ENCODE data around the gene SHISA4.
A peak's percentile ranks its signal among the peaks of the same experiment; 100 is the strongest.

SHISA4 gene

DNA sequence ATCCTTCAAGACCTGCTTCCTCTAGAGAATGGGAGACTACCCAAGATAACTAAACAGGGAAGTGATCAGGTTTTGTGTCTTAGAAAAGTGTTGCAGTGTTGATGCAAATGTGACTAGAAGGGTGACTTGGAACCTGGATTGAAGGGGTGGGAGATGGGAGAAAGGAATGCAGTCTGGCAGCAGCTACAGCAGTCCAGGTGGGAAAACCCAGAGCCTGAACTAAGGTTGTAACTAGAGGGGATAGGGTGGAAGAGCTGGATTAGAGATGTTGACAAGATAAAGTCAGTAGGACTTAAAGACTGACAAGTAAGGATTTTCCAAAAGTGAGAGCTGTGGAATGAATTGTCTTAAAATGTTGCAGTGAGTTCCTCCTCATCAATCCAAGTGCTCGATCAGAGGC is 7.1 kb upstream of the SHISA4 start:
- DNase-seq (ENCODE audit: low read depth): no peak

GRCh38 chr1:201882665-201883132 is 6.0 kb upstream of the SHISA4 start:
- peak; percentile 92 for DNase-seq (ENCODE audit: low read depth)

DNA sequence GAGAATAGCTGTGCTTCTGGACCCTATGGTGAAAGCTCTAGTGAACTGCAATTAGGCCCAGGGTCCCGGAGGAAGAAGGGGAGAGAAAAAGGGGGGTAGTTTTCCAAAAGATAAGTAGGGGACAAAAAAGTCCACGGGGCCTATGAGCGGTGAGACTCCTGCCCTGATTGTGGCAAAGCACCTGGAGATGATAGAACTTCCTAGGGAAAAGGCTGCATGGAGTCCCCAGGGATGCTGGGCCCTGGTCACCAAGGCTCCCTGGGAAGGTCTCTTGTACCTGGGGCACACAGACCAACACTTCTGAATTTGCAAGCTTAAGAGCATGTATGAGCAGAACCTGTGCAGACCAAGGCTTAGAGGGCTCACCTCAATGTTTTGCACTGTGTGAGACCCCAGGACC is 5.4 kb upstream of the SHISA4 start:
- DNase-seq (ENCODE audit: low read depth): no peak

DNA sequence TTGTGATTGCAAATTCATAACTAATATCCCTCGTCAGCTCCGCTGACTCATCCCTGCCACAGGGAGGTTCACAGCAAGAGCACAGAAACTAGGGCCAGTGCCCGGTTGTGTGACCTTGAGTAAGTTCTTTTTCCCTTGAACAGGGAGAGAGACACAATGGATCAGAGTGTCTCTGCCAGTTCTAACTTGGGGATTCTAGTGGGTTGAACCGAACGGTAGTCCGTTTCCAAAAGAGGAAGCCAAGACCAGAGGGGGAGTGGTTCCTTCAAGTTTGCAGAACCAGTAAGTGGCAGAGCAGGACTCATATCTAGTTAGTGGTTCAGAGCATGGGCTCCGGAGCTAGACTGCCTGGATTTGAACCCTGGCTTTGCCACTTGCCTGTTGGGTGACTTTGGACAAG is 4.9 kb upstream of the SHISA4 start:
- DNase-seq (ENCODE audit: low read depth): peak; percentile 60

GRCh38 chr1:201884425-201884824 is 4.3 kb upstream of the SHISA4 start:
- DNase-seq (ENCODE audit: low read depth): no peak

DNA sequence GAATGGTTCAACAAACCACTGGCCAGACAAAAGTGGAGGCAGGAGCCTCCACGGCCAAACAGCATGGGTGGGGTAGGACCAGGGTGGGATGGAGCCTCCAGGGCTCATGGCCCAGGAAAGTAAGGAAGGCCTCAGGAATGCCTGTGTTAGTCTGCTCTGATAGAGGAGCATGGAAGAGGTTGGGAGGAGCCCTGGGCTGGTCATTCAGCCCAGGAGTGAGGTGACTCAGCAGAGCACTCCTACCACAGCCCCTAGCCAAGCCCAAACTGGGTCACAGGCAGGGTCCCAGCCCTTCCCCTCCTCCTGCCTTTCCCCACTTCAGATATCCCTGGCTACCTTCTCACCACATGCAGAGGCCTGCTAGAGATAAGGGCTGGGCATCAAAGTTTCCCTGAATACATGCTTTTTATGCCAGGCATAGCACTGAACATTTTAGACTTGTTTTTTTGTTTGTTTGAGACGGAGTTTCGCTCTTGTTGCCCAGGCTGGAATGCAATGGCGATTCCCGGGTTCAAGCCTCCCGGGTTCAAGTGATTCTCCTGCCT is 3.1 kb upstream of the SHISA4 start:
- DNase-seq (ENCODE audit: low read depth): peak; percentile 75

- peak; percentile 21 for DNase-seq (ENCODE audit: low read depth)
Measured at GRCh38 chr1:201886103-201886885, 2.4 kb upstream of the SHISA4 start.

- peak; percentile 19 for DNase-seq (ENCODE audit: low read depth)
Measured at GRCh38 chr1:201887116-201887866, 1.4 kb upstream of the SHISA4 start.

DNA sequence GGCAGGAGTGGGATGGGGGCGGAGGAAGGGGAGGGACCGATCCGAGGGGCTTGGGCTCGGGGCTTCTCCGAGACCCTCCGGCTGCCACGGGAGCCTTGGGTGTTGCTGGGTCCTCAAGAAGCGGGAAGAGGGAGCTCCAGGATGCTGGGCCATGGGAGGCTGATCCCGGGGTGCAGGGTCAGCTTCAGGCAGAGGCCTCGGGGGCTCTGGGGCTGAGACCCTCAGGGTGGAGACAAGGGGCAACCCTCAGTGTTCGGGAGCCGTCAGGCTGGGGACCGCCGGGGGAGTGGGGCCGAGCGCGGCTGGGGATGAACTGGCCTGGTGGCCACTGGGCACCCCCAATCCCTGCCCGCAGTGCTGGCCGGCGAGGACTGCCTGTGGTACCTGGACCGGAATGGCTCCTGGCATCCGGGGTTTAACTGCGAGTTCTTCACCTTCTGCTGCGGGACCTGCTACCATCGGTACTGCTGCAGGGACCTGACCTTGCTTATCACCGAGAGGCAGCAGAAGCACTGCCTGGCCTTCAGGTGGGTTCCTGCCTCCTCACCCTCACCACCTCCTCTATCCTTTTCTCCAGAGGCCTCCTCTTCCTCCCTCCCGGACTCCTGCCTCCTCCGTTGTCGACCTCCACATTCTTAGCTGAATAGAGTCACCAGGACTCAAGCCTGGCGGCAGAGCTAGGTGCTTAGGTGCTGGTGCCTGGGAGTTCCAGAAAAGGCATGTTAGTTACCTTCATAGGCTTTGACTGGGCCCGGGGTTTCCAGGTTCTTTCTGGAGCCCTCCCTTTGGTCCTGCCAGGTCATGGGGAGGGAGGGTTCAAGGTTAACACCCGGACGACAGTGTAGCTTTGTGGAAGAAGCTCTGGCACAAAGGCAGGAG is 631 bp downstream of the SHISA4 start:
- DNase-seq (ENCODE audit: low read depth): peak; percentile 35

GRCh38 chr1:201890223-201890622 is 1.5 kb downstream of the SHISA4 start:
- DNase-seq (ENCODE audit: low read depth): peak; percentile 15

GRCh38 chr1:201890806-201891450 is 2.2 kb downstream of the SHISA4 start:
- peak; percentile 27 for DNase-seq (ENCODE audit: low read depth)

- peak; percentile 23 for DNase-seq (ENCODE audit: low read depth)
Measured at GRCh38 chr1:201891451-201892045, 2.9 kb downstream of the SHISA4 start.

DNA sequence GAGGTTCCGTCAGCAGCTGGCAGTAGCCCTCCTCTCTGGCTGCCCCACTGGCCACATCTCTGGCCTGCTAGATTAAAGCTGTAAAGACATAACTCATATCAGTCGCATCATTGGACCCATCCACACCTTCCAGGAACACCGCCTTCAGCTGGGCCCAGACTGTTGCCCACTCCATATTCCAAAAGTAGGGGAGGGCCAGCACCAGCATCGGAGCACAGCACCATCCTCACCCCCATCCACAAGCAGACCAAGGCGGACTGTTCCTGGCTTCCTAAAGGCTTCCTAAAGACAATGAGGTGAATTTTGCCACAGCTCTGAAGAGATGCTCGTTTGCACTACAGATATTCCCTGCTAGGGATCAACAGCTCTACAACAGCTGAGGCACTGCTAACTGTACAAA is 3.5 kb downstream of the SHISA4 start:
- no peak for DNase-seq (ENCODE audit: low read depth)

DNA sequence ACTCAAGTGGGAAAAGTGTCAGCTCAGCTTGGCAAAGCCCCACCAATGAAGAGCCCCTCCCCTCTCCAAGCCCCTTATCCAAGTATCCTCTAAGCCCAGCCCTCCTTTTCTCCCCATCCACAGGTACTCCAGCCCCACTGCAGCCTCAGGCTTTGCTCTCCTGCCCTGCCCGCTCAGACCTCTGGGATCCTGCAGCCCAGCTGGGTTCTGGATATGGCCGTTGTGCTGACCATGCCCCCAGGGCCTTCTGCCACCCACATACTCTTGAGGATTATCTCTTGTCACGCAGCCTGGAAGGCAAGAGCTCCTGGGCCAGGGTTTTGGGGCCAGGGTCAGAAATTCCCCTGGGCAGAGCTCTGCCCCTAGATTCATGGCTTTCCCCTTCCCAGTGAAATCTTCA is 4.7 kb downstream of the SHISA4 start:
- peak; percentile 29 for DNase-seq (ENCODE audit: low read depth)

DNA sequence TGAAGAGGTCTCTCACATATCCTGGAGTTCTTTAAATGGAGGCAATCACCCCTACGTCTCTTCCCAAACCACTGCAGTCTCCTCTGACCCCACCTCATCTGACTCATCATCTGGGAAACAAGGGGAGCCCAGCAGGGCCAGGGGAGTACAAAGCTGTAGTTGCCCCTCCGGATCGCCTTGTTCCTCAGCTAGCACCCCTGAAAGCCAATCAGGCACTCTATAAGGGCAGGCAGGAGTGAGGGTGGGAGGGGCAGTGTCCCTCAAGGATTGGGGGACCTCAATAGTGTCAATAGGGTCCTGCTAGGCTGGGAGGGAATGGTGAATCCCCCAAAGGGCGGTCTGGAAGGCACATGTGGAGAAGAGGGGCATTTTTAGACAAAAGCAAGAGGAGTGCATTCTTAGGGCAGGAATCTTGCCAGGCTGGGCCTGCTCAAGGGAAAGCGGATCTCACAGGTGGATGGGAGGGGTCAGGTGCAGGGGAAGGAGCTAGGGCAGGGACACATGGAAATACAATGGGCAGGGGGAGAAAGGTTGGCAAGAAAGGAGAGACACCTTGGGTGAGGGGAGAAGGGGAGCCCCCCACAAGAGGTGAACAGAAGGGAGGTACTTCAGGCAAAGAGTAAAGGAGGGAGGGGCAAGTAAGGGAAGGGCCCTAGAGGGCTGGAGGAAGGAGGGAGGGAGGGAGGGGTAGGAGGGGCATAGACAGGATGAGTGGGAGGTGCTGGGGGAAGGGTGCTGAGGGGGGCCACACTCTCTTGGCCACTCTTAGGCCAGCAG is 5.8 kb downstream of the SHISA4 start:
- DNase-seq (ENCODE audit: low read depth): peak; percentile 40

- no peak for DNase-seq (ENCODE audit: low read depth)
Measured at GRCh38 chr1:201895120-201895665, 6.5 kb downstream of the SHISA4 start.

GRCh38 chr1:201895913-201896807 is 7.5 kb downstream of the SHISA4 start:
- peak; percentile 93 for DNase-seq (ENCODE audit: low read depth)

- DNase-seq (ENCODE audit: low read depth): peak; percentile 96
Measured at GRCh38 chr1:201896951-201897391, 8.3 kb downstream of the SHISA4 start.
